Left lung (tissue), 10 donors: ENCODE data around the gene KRT80. TPM values are rescaled to one million over a fixed set of nuclear protein-coding genes. Genes with fewer than 3 reads are reported as not detected.

Experiments
- ATAC-seq: fragments of 200-7000 bp; cut with Tn5 transposase; one replicate; pipeline ENCODE4 v1.9.1; 2020; ENCODE audit warnings: moderate library complexity
- DNase-seq, 4 donors: peaks; one replicate each; pipeline ENCODE4 v3.0.0-alpha.2; 2013 to 2020
- H3K27ac ChIP-seq, 2 donors: fragments of 200-600 bp; sonication (generic) in 1 of 2; one replicate each; pipeline versions ENCODE4 v1.5.0 to v1.8.0; 2020 to 2021
- H3K27me3 ChIP-seq, 2 donors: fragments of 200-600 bp; sonication (generic) in 1 of 2; one replicate each; pipeline versions ENCODE4 v1.5.0 to v1.8.0; 2020 to 2021
- H3K36me3 ChIP-seq, 2 donors: fragments of 200-600 bp; sonication (generic) in 1 of 2; one replicate each; pipeline versions ENCODE4 v1.5.0 to v1.8.0; 2020 to 2021
- H3K4me1 ChIP-seq, 2 donors: fragments of 200-600 bp; one replicate each; pipeline ENCODE4 v1.8.0; 2021
- H3K4me3 ChIP-seq, 2 donors: fragments of 200-600 bp; sonication (generic) in 1 of 2; one replicate each; pipeline versions ENCODE4 v1.5.0 to v1.8.0; 2020 to 2021; ENCODE audit warnings: mild to moderate bottlenecking in 1 of 2
- H3K9me3 ChIP-seq, 2 donors: fragments of 200-600 bp; sonication (generic) in 1 of 2; one replicate each; pipeline versions ENCODE4 v1.5.0 to v1.8.0; 2020 to 2021
- CTCF ChIP-seq, 2 donors: fragments of 200-600 bp; sonication (generic) in 1 of 2; IDR thresholded peaks; one replicate each; pipeline versions ENCODE4 v1.5.0 to v1.8.0; 2021; ENCODE audit warnings: antibody characterized with exemption in 2 of 2
- intact Hi-C, 2 donors: fragments of 100-400 bp; cut with DNase I; formaldehyde crosslinking; loops; one replicate each; pipeline versions ENCODE4 v1.11.2 to v1.14.2; 2022
- polyA plus RNA-seq, 6 donors: library from polyadenylated mRNA; unstranded; fragments of 120-200 nt; gene quantifications; one replicate each; pipeline ENCODE4 v1.2.1, GENCODE V29; 2013; ENCODE audit not compliant: insufficient read length in 6 of 6
- total RNA-seq, 2 donors: library from RNA; stranded (reverse); fragmentation: NEBNext Ultra II Directional; extraction: Animal tissue kit (Norgen Biotek cat#: 25700); gene quantifications; one replicate each; pipeline ENCODE4 v1.2.1, GENCODE V29; 2021
- donor health status: DM: no; HTN: yes; CAD: no.
- donor health status: DM: no; HTN: no; CAD: no.

KRT80 gene
- total and polyA plus RNA-seq, 8 donors, result 0.59 to 30.1 (median 0.93) TPM

- intact Hi-C loops, result no loop called here
- peaks cover 19 to 82% of the 10 kb centered on the region in 2 donors for H3K4me1 ChIP-seq
- H3K4me3 ChIP-seq, result no peak overlapping the region
Observed at GRCh38 chr12:52187640-52188039, 4.2 kb downstream of the KRT80 start.

GRCh38 chr12:52187206-52187605 lies 4.6 kb downstream of the KRT80 start:
- DNase-seq, result no peak

More at GRCh38 chr12:52187640-52188039, 4.2 kb downstream of the KRT80 start:
- Histone ChIP-seq H3K27me3 (no peaks in the 10 kb centered on the region), H3K9me3 (no peaks in the 10 kb centered on the region), H3K36me3 (no peaks in the 10 kb centered on the region), H3K27ac (no peak overlapping the region)
- DNase-seq (no peak), ATAC-seq (no peak)
- TF ChIP-seq CTCF (IDR thresholded peaks at IDR 0.05), result no peak

GRCh38 chr12:52186118-52186840 lies 5.5 kb downstream of the KRT80 start:
- Histone ChIP-seq H3K27ac (peak overlapping the region; percentile 7 to 63), H3K9me3 (no peaks in the 10 kb centered on the region), H3K36me3 (no peaks in the 10 kb centered on the region), H3K4me3 (no peak overlapping the region), H3K4me1 (peaks cover 16 to 68% of the 10 kb centered on the region in 2 donors), H3K27me3 (no peaks in the 10 kb centered on the region)
- no peak for DNase-seq
- no peak for TF ChIP-seq CTCF (IDR thresholded peaks at IDR 0.05)
- intact Hi-C loops, result no loop called here
- ATAC-seq, result peak; percentile 57

More at GRCh38 chr12:52187206-52187605, 4.6 kb downstream of the KRT80 start:
- H3K9me3 ChIP-seq, result no peaks in the 10 kb centered on the region
- no peak overlapping the region for H3K27ac ChIP-seq
- intact Hi-C loops, result no loop called here
- H3K4me1 ChIP-seq, result peaks cover 16 to 78% of the 10 kb centered on the region in 2 donors
- H3K4me3 ChIP-seq, result no peak overlapping the region
- no peak for TF ChIP-seq CTCF (IDR thresholded peaks at IDR 0.05)
- no peaks in the 10 kb centered on the region for H3K27me3 ChIP-seq
- ATAC-seq, result no peak
- no peaks in the 10 kb centered on the region for H3K36me3 ChIP-seq

- no peak overlapping the region for H3K4me3 ChIP-seq
- ATAC-seq, result no peak
- TF ChIP-seq CTCF (IDR thresholded peaks at IDR 0.05), result no peak
- H3K27me3 ChIP-seq, result no peaks in the 10 kb centered on the region
- intact Hi-C loops, result no loop called here
- H3K4me1 ChIP-seq, result peaks cover 13 to 60% of the 10 kb centered on the region in 2 donors
- H3K36me3 ChIP-seq, result no peaks in the 10 kb centered on the region
- H3K9me3 ChIP-seq, result no peaks in the 10 kb centered on the region
- H3K27ac ChIP-seq, result no peak overlapping the region
- DNase-seq, result no peak
Observed at GRCh38 chr12:52185400-52185967, 6.3 kb downstream of the KRT80 start.

DNA sequence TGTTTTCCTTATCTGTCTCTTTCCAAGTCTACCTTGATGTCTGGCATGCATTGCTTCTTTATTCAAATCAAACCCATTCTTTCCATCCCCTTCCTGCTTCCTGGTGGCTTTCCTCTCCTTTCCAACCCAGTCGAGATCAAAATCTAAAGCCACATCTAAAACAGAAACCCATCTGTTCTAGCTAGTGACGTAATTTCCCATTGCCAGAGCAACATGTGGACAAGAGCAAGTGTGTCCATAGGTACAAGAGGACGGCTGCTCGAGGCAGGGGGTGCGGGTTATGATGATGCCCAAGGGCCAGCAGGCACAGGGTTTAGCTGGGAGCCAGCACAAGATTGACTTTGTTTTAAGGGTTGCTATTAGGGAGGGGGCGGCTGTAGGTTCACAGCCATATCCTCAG lies 7.0 kb downstream of the KRT80 start:
- Histone ChIP-seq H3K27me3 (no peaks in the 10 kb centered on the region), H3K36me3 (no peaks in the 10 kb centered on the region), H3K4me1 (peaks cover 13 to 58% of the 10 kb centered on the region in 2 donors), H3K4me3 (no peak overlapping the region), H3K27ac (no peak overlapping the region), H3K9me3 (no peaks in the 10 kb centered on the region)
- intact Hi-C loops, result no loop called here
- ATAC-seq (no peak), DNase-seq (no peak)
- no peak for TF ChIP-seq CTCF (IDR thresholded peaks at IDR 0.05)
